Activated CD4-positive, alpha-beta T cell treated with anti-CD3 and anti-CD28 coated beads, Interleukin-2, amount 50 U/mL, for 4 hours (primary cell): ENCODE data around the gene LBX1.

Experiments used
- DNase-seq, 2 experiments: peaks; one replicate each; pipeline ENCODE4 v3.0.0-alpha.2; 2020

The LBX1 gene

DNA sequence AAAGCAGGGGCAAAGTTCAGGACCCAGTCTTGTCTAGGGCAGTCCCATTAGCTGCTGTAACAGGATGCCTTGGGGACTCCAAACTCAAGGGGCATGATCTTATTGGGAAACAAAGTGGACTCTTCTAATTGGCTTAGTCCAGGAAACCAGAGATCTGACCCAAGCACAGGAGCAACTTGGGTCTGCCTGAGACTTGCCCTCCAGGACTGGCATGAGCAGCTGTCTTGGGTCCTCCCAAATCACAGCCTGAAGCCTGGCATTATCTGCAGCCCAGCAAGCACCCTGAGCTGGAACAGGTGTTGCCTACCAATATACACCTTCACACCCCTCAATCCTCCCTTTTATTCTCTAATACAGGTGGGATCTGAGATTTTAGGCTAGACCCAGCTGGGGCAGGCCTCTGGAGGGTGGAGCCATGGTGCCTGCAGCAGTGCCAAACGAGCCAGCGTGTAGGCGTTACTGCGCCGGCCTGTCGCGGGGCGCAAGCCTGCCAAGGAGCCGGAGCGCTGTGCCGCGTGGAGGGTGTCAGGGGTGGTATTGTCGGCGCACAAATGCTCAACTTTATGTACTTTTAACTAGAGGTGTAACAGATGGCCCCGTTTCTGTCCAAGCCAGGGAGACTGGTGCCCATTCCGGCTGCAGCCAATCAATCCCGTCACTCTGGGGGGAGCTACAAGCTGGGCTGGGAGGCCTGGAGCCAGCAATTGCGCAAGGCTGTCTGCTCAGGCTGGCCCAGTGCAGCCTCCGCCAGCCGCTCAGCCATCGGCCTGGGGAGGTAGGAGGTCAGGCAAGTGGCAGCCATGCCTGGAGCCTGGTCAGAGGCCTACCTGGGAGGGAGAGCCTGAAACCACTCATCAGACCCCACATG lies 12.8 kb upstream of the LBX1 start:
- no peak for DNase-seq

DNA sequence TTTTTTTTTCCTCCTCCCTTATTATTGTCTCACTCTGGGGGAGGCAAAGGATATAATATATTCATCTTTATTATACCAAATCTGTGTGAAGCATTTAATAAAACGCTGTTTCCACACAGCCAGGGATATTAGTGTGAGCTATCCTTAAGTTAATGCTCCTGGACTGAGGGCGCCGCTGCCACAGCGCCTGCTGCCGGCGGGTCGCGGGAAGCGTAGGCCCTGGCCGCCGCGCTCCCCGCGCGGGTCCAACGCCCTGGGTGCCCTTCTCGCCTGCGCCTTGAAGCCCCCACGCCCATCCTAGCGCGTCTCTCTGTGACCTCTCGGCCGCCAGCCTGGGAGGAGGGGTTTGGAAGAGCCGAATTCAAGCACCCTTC lies 9.5 kb upstream of the LBX1 start:
- no peak for DNase-seq

DNA sequence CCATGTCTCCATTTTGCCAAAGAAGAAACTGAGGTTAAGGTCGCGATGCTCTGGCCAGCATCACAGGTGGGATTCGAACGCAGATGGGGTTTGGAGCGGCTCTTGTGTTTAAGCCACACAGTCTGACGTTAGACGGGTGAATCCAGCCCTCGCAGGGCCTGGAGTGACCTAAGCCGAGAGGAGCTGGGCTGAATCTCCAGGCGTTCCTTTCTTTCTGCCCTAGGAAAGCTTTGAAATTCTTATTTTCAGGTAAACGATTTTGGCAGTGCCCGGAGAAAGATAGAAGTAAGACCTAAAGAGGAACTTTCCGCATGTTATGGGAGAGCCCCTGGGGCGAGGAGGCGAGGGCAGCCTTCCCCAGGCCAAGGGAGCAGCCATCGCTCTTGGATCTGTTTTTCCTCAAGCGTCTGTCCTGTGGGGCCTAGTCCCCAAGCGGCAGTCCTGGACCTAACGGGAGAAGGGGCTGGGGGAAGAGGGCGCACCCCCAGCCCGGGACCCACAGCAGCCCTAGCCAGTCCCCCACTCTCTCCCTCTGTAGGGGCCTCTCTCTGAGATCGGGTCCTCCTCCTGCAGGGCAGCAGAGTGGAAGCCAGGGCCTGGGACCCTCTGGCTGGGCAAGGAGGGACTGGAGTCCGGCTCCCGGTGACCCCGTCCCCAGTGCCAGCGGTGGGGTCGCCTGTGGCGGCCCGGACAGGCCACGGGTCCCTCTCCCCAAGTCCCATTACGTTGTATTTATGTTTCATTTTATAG lies 8.9 kb upstream of the LBX1 start:
- DNase-seq, result no peak

DNA sequence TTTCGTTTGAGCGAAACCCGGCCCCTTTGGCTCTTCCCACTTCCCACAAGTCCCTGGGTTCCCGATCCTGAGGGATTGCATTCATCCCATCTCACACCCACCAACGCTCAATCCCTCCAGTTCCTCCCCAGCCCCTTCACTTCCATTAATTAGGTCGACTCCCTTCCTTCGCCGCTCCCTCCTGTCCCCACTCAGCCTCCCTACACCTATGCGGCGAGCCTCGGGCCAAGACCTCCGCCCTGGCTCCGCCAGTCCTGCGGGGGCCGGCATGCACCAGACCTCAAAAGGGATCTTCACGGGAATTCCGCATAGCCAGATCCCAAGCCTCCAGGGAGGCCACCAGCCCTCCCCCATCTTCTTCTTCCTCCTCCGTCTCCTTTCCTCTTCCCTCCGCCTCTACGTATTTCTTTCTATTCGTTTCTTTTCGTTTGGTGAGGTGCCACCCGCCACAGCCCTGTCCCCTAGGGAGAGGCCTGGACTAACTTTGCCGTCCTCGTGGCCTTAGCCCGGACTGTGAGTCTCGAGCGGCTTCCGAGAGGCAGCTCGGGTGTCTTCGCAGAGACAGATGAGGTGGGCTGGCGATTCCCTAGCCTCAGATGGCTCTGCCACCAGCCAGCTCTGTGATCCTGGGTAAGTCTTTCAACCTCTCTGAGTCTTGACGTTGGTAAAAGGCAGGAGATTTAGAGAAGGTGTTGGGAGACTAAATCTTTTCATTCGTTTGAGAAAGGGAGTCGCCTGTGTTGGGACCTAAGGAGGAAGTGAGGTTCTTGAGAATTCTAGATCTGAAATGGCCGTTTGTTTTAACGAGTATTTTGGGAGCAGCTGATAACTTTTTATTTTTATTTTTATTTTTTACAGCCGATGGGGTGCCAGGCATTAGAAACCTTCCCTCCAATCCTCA lies 8.1 kb upstream of the LBX1 start:
- DNase-seq, result no peak

DNA sequence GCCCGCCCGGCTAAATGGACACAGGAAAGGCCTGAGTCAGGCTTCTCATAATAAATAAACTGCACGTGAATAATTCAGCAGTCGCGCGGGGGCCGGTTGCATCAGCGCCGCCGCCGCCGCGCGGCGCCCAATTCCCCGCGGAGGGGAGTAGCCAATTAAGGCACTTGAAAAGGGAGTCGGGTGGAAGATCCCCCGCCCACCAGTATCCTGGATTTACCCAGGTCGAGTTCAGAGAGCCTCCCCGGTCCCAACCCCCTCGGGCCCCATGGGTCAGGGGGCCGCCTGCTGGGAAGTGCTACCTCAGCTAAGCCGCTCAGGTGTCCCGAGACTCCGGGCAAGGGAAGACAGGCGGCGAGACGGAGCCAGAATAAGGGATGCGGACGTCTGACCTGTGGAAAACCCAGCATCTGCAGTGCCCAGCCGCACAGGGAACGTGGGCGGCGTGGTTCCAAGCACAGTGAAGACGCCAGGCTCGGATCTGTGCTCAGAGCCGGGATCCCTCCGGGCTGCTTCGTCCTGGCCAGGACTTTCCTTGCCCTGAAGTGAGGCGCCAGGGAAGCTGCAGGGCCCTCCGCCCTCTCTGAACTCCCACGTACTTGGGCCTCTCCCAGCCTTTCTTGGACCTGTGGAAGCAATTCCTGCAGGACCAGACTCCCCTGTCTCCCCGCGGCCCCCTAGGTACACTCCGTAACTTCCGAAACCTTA lies 7.3 kb upstream of the LBX1 start:
- DNase-seq, result no peak

DNA sequence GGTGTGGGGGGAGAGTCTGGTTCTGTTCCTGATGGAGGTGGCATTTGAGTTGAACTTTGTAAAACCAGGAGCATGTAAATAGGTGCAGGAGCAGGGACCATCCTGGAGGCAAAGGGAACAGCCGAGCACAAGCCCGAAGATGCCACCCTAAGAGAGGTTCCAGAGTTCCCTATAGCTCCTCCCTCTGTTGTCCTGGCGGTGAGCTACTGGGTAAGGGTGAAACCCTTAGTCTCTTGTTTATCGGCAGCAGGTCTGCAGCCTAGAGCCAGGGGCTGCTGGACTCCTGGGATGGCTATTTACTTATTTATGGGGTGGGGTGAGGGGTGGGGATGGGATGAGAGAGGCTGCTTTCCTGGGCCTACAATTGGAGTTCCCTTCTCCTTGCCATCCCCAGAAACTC lies 6.5 kb upstream of the LBX1 start:
- no peak for DNase-seq

DNA sequence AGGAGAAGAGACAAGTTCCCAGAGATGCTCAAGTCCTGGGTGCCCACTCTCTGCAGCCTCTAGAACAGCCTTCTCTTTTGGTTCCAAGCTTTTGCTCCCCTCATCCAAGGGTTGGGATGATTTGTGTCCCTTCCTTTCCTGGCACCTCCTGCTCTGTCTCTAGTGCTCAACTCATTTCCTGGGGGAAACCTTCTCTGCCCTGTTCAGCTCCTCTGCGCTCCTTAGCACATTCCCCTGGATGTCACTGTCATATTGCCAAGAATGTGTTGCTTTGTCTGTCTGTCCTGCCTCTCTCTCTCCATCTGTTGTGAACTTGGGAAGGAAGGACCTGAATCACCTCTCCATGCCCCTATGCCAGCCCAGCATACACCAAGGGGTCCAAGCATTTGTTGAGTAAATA lies 5.1 kb upstream of the LBX1 start:
- no peak for DNase-seq

DNA sequence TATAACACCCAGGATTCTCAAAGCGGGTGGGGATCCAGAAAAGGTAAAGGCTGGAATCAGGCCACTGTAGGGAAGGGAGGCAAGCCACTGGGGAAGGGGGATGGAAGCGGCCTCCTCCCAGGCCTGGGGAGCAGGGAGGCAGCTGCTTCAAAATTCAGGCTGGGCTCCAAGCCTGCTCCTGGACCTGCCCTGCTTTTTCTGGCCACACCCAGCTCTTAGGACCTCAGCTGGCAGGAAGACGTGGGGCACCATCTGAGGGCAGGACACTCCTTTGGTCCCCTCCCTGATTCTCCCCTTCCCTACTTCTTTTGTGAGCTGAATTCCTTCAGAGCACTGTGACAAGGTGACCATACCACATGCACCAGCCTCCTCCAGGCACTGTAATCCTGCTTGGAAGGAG lies 4.6 kb upstream of the LBX1 start:
- no peak for DNase-seq

DNA sequence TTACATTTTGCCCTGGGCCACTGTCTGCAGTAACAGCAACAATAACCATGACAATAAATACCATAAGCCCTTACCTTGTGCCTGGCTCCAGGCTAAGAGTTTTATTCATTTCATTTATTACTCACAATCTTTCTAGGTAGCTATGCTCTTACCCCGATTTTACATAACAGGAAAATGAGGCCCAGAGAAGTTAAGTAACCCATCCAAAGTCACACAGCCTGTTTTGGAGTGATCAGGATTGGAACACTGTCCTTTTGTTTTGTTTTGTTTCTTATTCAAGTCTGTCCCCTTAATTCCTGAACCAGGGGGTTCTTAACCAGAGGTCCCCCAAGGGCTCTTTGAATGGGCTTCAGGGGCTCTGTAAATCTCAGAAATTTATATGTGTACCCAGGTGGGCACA lies 4.2 kb upstream of the LBX1 start:
- DNase-seq, result no peak

DNA sequence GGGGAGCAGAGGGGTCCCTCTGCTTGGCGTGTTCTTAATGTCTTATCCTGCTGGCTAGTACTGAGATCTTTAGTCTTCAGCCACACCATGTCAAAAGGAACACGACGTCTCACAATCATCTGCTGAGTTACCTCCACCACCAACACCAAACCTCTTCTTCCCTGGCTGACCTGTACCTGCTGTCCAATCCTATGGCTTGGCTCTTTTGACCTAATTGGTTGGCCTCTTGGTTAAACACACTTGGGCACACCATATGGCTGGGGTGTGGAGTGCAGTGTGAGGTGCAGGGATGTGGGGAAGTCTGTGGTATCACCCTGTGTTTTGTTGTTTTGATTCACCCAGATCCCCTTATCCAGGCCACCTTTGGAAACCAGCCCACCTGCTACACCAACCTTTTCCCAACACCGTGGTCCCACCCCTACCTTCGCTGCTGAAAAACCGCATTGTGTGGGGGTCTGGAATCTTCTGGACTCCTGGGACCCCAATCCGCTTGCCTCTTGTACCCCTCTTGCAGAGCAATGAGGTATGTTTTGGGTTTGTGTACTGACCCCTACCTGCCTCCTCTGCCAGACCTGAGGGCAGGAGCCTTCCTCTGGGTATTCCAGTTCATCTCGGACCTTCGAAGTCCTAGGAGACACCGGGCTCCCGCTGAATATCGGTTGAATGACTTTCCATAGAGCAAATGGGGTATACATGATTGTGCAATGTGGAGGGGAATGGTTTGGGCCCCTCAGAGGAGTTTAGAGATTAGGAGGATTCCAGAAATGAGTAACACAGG lies 2.8 kb upstream of the LBX1 start:
- no peak for DNase-seq

DNA sequence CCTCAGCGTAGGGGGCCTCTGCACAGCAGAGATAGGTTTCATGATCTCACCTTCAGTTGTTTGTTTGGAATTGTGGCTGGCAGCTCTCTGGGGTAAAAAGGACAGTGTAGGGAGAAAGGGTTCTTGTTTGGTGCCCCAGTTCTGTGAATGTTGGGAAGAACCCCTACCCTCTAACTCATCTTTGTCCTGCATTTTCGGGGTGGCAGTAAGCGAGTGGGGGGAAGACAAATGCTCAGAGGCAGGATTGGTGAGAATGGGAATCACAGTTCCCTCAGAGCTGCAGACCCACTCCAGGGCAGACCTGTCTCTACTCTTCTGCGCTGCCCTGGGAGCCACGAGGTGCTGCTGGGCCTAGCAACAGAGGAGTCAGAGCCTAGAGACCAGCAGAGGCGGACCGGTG lies 1.8 kb upstream of the LBX1 start:
- no peak for DNase-seq

DNA sequence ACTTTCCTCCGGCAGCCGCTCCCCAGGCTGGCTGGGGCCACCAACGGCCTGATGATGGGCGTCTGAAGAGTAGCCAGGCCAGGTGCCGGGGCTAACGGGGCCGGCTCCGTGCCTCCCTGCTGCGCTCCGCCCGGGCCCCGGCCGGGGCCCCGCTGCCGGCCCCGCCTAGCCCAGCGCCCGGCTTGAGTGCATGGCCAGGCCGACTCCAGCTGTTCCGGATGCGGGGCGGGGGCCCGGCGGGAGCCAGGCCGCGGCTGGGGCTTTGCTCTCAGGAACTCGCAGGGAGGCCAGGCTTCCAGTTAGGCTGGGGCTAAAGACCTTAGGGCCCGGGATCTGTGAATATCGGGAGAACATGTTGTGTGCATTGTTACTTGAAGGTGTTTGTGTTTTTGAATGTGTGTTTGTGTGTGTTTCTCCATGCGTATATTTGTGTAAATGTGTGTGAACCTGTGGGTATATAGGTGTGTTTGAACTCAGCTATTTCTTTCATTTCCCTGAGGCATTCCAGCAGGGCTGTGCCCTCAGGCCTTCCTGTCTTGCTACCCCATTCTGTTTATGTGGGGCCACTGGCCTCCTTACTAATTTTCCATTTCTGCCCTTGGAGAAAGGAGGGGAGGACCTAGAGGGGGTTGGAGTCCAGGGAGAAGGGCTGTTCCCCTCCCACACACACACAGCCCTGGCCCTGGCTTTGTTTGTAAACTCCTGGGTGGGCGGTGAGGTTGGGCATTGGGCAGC lies 1.1 kb upstream of the LBX1 start:
- DNase-seq, result no peak

DNA sequence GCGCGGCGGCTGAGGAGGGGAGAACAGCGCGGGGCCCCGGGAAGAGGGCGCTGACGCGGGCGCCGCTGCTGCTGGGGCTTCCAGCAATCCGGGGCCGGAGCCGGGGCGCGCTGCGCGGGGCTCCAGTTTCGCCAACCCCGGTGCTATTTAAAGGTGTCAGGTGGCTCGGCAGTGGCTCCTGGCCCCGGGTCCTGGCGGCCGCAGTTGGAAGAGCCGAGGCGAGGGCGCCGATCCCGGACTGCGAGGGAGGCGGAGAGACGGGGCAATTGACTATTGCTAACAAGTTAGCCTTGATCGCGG lies 347 bp downstream of the LBX1 start:
- no peak for DNase-seq

DNA sequence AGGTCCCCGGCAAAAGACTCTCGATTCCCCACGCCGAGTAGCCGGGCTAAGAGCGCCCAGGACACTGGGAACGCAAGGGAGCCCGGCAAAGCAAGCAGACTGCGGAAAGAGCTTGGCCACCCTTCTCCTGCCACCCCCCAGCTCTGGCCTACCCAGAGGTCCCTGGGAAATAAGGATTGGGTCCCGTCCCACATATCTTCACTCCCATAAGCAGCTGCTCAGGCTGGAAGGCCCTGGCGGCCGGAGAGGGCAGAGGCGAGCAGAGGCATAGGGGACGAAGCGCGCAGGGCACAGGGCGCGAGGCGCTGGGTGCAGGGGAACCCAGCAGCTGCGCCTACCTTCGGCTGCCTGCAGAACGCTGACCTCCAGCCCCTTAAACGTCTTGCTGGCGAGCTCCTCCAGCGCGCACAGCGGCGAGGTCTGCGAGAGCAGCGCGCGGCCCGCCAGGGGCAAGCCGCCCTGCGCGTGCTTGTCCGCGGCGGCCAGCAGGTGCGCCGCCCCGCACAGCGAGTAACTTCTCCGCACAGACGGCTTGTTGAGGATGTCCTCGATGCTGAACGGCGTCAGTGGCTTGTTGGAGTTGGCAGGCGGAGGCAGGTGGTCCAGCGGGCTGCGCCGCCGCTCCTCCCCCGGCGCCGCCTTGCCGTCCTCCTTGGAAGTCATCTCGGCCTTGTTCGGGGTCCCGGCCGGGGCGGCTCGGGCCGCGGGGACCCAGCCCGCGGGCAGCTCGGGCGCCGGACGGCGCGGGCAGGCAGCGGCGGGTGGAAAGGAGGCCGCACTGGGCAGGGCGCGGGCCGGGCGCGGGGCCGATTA lies 904 bp downstream of the LBX1 start:
- no peak for DNase-seq

DNA sequence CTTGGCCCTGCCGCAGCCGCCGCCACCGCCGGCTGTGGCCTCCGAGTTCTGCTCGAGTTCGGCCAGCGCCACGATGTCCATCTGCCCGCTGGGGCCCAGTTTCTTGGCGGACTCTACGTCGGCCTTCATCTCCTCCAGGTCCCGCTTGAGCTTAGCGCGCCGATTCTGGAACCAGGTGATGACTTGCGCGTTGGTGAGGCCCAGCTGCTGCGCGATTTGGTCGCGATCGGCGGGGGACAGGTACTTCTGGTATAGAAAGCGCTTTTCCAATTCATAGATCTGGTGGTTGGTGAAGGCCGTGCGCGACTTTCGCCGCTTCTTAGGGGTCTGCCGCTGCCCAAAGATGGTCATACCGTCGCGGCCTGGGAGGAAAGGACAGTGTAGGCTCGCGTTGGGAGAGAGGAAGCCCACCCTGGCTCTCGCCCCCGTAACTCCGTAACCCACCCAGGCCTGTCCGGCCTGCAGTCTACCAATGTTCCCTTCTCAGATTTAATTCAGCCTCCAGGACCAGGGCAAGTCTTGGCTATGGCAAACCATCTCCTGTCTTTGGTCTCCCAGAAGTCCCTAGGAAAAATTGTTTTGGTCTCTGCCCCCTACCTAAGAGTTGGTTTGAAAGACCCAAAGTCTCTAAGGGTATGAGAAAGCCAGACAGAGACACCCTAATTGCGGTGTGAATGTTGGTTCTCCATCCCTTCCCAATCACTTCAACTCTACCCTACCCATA lies 1.7 kb downstream of the LBX1 start:
- DNase-seq, result no peak

DNA sequence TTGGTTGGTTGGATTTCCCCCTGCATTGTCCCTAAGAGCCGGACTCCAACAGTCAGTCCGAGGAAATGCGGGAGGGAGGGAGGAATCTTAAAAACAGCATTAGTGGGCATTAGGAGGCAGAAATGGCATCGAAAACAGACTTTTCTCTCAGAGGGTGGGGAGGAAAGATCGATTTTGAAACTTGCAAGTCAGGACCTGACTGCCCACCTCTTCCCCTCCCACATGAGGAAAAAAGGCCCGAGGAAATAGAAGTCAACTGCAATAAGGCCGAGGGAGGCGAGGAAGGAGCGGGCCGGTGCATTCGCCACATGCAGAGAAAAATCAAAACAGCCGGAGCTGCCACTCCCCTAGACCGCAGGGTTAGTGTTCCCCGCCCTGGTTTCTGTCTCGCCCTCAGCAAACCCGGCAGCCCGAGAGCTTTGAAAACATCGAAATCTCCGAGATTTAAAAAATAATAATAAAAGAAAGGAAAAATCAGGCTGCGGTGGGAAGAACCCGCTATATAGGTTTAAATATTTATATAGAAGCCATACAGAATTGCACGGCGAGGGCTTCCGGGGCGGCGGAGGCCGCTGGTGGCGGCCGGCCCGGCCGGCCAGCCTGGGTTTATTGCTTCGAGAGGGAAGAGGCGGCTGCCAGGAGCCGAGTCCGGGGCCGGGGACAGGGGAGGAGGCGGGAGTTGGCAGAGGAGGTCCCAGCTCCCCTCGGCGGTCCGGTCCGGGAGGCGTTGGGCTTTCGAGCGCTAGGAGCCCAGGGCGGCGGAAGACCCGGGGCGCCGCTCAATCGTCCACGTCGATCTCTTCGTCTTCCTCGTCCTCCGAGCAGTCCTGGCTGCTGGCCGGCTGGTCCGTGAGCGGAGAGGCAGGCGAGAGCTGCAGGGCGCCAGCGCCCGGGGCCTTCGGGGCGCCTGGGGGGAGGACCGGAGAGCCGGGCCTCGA lies 2.5 kb downstream of the LBX1 start:
- no peak for DNase-seq

DNA sequence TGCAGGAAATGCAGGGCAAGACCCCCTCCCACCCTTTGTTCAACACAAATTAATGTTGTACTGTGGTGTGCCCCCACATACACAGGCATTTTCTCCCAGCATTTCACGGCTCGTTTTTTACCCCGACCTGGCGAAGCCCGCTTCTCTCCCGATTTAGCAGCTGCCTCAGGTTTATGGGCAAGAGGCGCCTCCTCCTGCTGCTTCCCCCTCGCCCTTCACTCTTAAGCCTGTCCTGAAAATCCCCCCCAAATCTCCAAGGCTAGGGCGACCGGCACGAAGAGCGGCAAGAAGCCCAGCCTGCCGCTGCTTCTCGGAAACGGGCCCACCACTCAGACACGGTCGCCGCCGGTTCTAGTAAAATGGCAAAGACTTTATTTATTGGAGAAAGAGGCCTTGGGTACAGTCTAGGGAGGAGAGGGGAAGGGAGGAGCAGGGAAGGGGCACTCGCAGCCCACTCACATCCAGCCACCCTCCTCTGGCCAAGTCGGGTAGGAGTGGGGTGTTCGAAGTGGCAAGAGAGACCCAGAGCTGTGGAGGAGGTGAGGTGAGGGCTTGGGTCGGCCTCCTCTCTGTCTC lies 3.3 kb downstream of the LBX1 start:
- DNase-seq, result no peak
